ENCODE measurements around the gene ADARB2. TPM values are rescaled to one million over a fixed set of nuclear protein-coding genes. Genes with fewer than 3 reads are reported as not detected.
"Not testable (repeated sequence)": the region's sequence is repeated elsewhere in the genome, so short reads cannot be mapped to it uniquely, and the experiment has no call there.

ADARB2 gene
- total and polyA plus RNA-seq, 11 donors, result 0.07 to 1.2 (median 0.28) TPM; not detected in 4

DNA sequence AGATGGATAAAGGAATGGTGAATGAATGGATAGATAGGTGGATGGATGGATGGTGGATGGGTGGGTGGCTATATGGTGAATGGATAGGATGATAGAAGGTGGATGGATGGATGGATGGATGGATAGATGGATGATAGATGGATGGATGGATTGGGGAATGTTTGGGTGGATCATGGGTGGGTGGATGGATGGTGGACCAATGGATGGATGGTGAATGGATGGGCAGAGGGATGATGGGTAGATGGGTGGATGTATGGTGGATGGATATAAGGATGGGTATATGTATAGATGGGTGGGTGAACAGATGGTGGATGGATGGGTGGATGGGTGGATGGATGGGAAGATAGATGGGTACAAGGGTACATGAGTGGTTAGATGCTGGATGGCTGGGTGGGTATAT, 322.4 kb downstream of the ADARB2 start:
- no peak for ATAC-seq
- TF ChIP-seq CTCF (IDR thresholded peaks at IDR 0.05), result no peak
- TF ChIP-seq POLR2A (IDR thresholded peaks at IDR 0.05), result no peak
- Histone ChIP-seq H3K27ac (no peak overlapping the region), H3K4me1 (no peaks in the 10 kb centered on the region), H3K27me3 (peaks cover 0 to 40% (median 8%) of the 10 kb centered on the region in 9 donors), H3K36me3 (no peaks in the 10 kb centered on the region), H3K4me3 (no peak overlapping the region), H3K9me3 (no peaks in the 10 kb centered on the region)
- intact Hi-C loops (cut with DNase I), result no loop called here
- no peak for DNase-seq

DNA sequence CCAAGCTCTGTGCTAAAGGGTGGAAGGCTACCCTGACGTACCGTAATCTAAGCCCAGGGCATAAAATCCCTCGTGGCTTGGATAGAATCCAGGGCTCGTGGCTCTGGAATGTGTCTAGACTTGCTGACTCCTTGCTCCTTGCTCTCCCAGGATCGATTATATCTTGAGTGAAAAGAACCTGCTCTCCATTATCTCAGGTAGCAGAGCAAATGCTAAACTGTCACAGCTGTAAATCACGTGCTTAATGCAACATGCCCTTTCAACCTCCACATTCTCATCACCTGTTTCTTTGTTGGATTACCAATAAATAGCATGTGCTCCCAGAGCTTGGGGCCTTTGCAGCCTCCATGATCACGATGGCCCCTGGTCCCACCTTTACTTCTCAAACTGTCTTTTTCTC, 323.0 kb downstream of the ADARB2 start:
- H3K4me1 ChIP-seq; H3K4me3 ChIP-seq; H3K36me3 ChIP-seq; DNase-seq; H3K27ac ChIP-seq; intact Hi-C loops (cut with DNase I); ATAC-seq; H3K9me3 ChIP-seq: not testable (repeated sequence)
- WGBS, 4 donors, result 54 to 74% (median 63%) methylated on average over 7 of the region's 7 CpGs
- H3K27me3 ChIP-seq, result peaks cover 0 to 35% (median 5%) of the 10 kb centered on the region in 9 donors

DNA sequence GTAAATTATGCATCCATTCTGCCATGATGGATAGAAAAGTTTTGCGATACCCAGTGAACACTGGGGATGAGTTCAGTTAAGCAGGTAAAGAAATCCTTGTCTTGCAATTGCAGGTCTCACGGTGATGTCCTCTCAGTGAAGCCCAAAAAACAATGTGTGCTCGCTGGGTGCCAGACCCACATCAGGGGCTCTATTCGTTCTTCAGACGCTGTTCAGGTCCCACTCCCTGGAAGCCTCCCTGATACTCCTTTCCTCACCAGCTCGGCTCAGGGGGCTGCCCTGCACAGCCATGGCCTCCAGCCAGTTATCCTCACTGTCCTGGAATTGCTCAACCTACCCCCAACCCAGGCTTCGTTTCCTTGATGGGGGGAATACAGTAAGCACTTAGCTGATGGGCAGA, 323.5 kb downstream of the ADARB2 start:
- no peaks in the 10 kb centered on the region for H3K9me3 ChIP-seq
- H3K4me1 ChIP-seq, result no peaks in the 10 kb centered on the region
- intact Hi-C loops (cut with DNase I), result no loop called here
- H3K4me3 ChIP-seq, result no peak overlapping the region
- H3K36me3 ChIP-seq, result no peaks in the 10 kb centered on the region
- no peak overlapping the region for H3K27ac ChIP-seq
- TF ChIP-seq POLR2A (IDR thresholded peaks at IDR 0.05), result no peak
- no peak for TF ChIP-seq CTCF (IDR thresholded peaks at IDR 0.05)
- WGBS, 4 donors, result 85 to 88% (median 86%) methylated on average over 7 of the region's 7 CpGs
- H3K27me3 ChIP-seq, result peaks cover 0 to 32% (median 3%) of the 10 kb centered on the region in 9 donors
- ATAC-seq (no peak), DNase-seq (no peak)

DNA sequence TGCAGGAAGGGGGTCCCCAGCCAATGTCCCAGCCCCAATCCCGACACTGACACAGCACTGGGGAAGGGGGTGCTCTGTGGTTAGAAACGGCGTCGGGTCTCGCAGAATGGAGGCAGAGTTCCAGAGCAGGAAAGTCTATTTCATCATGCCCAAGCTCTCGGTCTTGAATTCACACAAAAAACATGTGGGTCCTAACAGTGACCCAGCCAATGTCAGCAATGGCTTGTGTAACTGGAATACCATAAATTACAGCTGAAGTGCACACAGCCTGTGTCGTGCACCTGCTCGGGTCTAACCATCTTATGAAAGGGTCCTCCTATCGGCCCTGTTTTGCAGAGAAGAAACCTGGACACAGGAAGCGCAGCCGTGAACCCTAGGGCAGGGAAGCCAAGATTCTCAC, 324.1 kb downstream of the ADARB2 start:
- no peak overlapping the region for H3K4me3 ChIP-seq
- peaks cover 0 to 31% (median 3%) of the 10 kb centered on the region in 9 donors for H3K27me3 ChIP-seq
- ATAC-seq, result no peak
- DNase-seq, result no peak
- H3K4me1 ChIP-seq, result no peaks in the 10 kb centered on the region
- 87 to 95% (median 93%) methylated on average over 11 of the region's 11 CpGs for WGBS, 4 donors
- no peaks in the 10 kb centered on the region for H3K36me3 ChIP-seq
- TF ChIP-seq POLR2A (IDR thresholded peaks at IDR 0.05), result no peak
- no peak for TF ChIP-seq CTCF (IDR thresholded peaks at IDR 0.05)
- no peak overlapping the region for H3K27ac ChIP-seq
- intact Hi-C loops (cut with DNase I), result no loop called here
- no peaks in the 10 kb centered on the region for H3K9me3 ChIP-seq

DNA sequence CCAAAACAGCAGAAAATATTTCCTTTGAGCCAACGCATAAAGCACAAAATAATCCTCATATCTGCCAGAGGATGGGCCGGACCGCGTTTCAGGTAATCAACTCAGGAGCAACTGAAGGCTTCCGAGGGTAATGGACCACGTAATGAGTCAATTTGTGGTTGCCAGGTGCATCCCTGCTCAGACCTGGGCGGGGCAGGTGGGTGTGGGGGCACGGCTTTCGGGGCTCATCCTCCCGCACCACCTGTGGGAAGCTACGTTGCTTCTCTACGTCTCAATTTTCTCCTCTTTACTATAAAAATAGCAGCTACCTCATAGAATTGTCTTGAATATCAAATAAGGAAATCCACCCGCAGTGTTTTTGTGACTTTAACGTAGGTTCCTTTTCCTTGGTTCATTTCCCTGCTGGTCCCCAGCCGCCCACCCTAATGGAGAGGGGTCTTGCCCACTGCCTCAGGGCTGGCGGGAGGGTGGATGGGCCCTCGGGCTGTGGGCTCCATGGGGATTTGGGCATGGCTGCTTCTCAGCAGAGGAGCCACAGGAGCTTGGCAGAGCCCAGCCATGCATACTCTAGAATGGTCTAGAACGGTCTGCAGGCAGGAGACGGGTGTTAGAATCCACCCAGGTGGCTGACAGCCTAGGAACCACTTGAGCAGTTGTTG, 324.7 kb downstream of the ADARB2 start:
- H3K27ac ChIP-seq, result no peak overlapping the region
- WGBS, 4 donors, result 82 to 86% (median 85%) methylated on average over 19 of the region's 19 CpGs
- ATAC-seq, result no peak
- H3K36me3 ChIP-seq, result no peaks in the 10 kb centered on the region
- DNase-seq, result no peak
- no peaks in the 10 kb centered on the region for H3K9me3 ChIP-seq
- H3K4me3 ChIP-seq, result no peak overlapping the region
- no peaks in the 10 kb centered on the region for H3K4me1 ChIP-seq
- intact Hi-C loops (cut with DNase I), result no loop called here
- TF ChIP-seq CTCF (IDR thresholded peaks at IDR 0.05) (no peak), POLR2A (IDR thresholded peaks at IDR 0.05) (no peak)
- peaks cover 0 to 25% (median 3%) of the 10 kb centered on the region in 9 donors for H3K27me3 ChIP-seq
